HG03469 (cell line): ENCODE data around the gene MEGF6.

Experiments
- ATAC-seq: cut with Tn5 transposase; IDR thresholded peaks from one replicate; pipeline ENCODE4 v1.9.1; 2021; ENCODE audit warnings: mild to moderate bottlenecking, moderate library complexity, moderate number of reproducible peaks; ENCODE audit not compliant: unreplicated experiment

MEGF6 gene

GRCh38 chr1:3611170-3612019 lies at the start of gene MEGF6:
Gene MEGF6, minus strand, starts transcription at chr1:3611508. Its CDS starts 240 bp downstream, at chr1:3611268.
- no peak for ATAC-seq

GRCh38 chr1:3660704-3661103 lies 49.4 kb upstream of the MEGF6 start:
- ATAC-seq: no peak

- no peak for ATAC-seq
These were observed 47.8 kb upstream of the MEGF6 start for GRCh38 chr1:3659093-3659492.

GRCh38 chr1:3658231-3658615 lies 46.9 kb upstream of the MEGF6 start:
- no peak for ATAC-seq

GRCh38 chr1:3657578-3658230 lies 46.4 kb upstream of the MEGF6 start:
- ATAC-seq: no peak

- ATAC-seq: peak; percentile 3
These were observed 45.8 kb upstream of the MEGF6 start for GRCh38 chr1:3657096-3657475.

- peak; percentile 46 for ATAC-seq
These were observed 45.3 kb upstream of the MEGF6 start for GRCh38 chr1:3656450-3657095.

GRCh38 chr1:3654549-3655281 lies 43.4 kb upstream of the MEGF6 start:
- ATAC-seq: no peak

GRCh38 chr1:3653286-3653618 lies 41.9 kb upstream of the MEGF6 start:
- no peak for ATAC-seq

GRCh38 chr1:3652548-3653285 lies 41.4 kb upstream of the MEGF6 start:
- no peak for ATAC-seq

- no peak for ATAC-seq
These were observed 40.7 kb upstream of the MEGF6 start, which contains the start of gene TP73 for GRCh38 chr1:3651930-3652547. Gene TP73, plus strand, starts transcription at chr1:3652516. Its CDS starts 29,850 bp downstream, at chr1:3682366.

- no peak for ATAC-seq
These were observed 40.0 kb upstream of the MEGF6 start for GRCh38 chr1:3651026-3651929.

- no peak for ATAC-seq
These were observed 39.1 kb upstream of the MEGF6 start for GRCh38 chr1:3650248-3651025.

GRCh38 chr1:3649342-3650247 lies 38.3 kb upstream of the MEGF6 start, which contains the start of gene WRAP73:
Gene WRAP73, minus strand, starts transcription at chr1:3650103. Its CDS starts 104 bp downstream, at chr1:3649999.
- ATAC-seq: peak; percentile 73

- no peak for ATAC-seq
These were observed 35.3 kb upstream of the MEGF6 start for GRCh38 chr1:3646596-3646995.

- no peak for ATAC-seq
These were observed 34.5 kb upstream of the MEGF6 start for GRCh38 chr1:3645666-3646355.
